ENCODE results near the gene SANBR.

- TF ChIP-seq CTCF (conservative IDR thresholded peaks at IDR 0.05) (no peak), ZFX (IDR thresholded peaks at IDR 0.05) (no peak)
Observed at GRCh38 chr2:61055557-61055956, 10.1 kb upstream of the SANBR start.
